HEK293T (cell line): Measurements from ENCODE around the gene GALT.

ENCODE experiments used
- ARNT ChIP-seq: fragments of 450-650 bp; IDR thresholded peaks from 2 replicates; pipeline ENCODE4 v1.6.1; 2017; ENCODE audit warnings: mild to moderate bottlenecking
- BHLHE40 ChIP-seq: fragments of 450-650 bp; IDR thresholded peaks from 2 replicates; pipeline ENCODE4 v1.6.1; 2016; ENCODE audit warnings: mild to moderate bottlenecking, moderate library complexity, borderline replicate concordance
- ELF4 ChIP-seq: fragments of 450-650 bp; IDR thresholded peaks from 2 replicates; pipeline ENCODE4 v1.6.1; 2017; ENCODE audit warnings: antibody characterized with exemption
- FOXK2 ChIP-seq: fragments of 450-650 bp; IDR thresholded peaks from 2 replicates; pipeline ENCODE4 v1.6.1; 2016; ENCODE audit warnings: mild to moderate bottlenecking
- FOXM1 ChIP-seq: fragments of 450-650 bp; IDR thresholded peaks from 2 replicates; pipeline ENCODE4 v1.6.1; 2017; ENCODE audit warnings: mild to moderate bottlenecking, borderline replicate concordance
- HDGF ChIP-seq: fragments of 450-650 bp; IDR thresholded peaks from 2 replicates; pipeline ENCODE4 v1.6.1; 2017; ENCODE audit warnings: antibody characterized with exemption, borderline replicate concordance
- L3MBTL2 ChIP-seq: fragments of 450-650 bp; conservative IDR thresholded peaks from 2 replicates; pipeline ENCODE4 v1.6.1; 2016; ENCODE audit warnings: mild to moderate bottlenecking
- NFRKB ChIP-seq: fragments of 450-650 bp; IDR thresholded peaks from 2 replicates; pipeline ENCODE4 v1.6.1; 2016; ENCODE audit warnings: mild to moderate bottlenecking, moderate library complexity
- SP1 ChIP-seq: fragments of 450-650 bp; IDR thresholded peaks from 2 replicates; pipeline ENCODE4 v1.6.1; 2017
- SUZ12 ChIP-seq: fragments of 450-650 bp; IDR thresholded peaks from 2 replicates; pipeline ENCODE4 v1.6.1; 2016; ENCODE audit warnings: mild to moderate bottlenecking
- TARDBP ChIP-seq: fragments of 450-650 bp; IDR thresholded peaks from 2 replicates; pipeline ENCODE4 v1.6.1; 2016
- ZNF384 ChIP-seq: fragments of 450-650 bp; IDR thresholded peaks from 2 replicates; pipeline ENCODE4 v1.6.1; 2016
- TF ChIP-seq, protein P1 (sequence below): fragments of 450-650 bp; IDR thresholded peaks from 2 replicates; pipeline ENCODE4 v1.6.1; 2016

DNA sequence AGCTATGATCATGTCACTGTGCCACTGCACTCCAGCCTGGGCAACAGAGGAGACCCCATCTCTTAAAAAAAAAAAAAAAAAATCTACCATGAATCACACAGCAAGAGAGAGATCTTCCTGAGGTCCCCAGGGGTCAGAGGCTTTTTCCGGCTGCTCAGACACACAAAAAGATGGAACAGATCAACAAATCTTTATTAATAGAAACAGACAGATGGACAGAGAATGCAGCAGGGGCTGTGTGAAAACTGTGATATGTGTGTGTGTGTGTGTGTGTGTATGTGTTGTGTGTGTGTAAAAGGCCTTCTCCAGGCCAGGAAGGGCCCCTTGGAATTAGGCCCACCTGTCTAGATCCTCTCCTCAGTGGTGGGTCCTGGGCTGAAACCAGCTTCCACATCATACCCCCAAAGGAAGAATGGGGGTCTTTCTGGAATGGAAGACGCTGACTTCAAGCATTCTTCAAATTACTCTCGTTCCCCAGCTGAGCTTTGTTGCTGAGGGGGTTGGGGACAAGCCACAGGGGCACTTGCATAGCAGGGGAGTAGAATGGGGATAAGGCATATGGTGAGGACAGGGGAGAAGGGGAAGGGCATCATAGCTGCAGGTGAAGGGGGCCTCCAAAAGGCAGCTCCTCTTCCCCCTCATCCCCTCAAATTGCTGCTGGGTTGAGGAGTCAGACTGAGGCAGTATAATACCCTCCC is 11.8 kb upstream of the GALT start:
- no peak for TF ChIP-seq BHLHE40
- TF ChIP-seq HDGF, result no peak
- no peak for TF ChIP-seq SP1
- TF ChIP-seq ELF4, result no peak
- TF ChIP-seq TARDBP, result no peak
- no peak for TF ChIP-seq ZNF384
- TF ChIP-seq FOXM1, result no peak
- TF ChIP-seq SUZ12, result no peak
- TF ChIP-seq L3MBTL2, result no peak
- no peak for TF ChIP-seq NFRKB
- TF ChIP-seq, protein P1, sequence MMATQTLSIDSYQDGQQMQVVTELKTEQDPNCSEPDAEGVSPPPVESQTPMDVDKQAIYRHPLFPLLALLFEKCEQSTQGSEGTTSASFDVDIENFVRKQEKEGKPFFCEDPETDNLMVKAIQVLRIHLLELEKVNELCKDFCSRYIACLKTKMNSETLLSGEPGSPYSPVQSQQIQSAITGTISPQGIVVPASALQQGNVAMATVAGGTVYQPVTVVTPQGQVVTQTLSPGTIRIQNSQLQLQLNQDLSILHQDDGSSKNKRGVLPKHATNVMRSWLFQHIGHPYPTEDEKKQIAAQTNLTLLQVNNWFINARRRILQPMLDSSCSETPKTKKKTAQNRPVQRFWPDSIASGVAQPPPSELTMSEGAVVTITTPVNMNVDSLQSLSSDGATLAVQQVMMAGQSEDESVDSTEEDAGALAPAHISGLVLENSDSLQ, result no peak
- no peak for TF ChIP-seq FOXK2
- TF ChIP-seq ARNT, result no peak
